VCaP (cell line): ENCODE data around the gene GRM7.

Experiments
- H3K27ac ChIP-seq: fragments of 450-650 bp; 2 replicates; pipeline ENCODE4 v1.5.1; 2017
- TF ChIP-seq, protein P1 (sequence below): fragments of 450-650 bp; conservative IDR thresholded peaks from 2 replicates; pipeline ENCODE4 v1.5.1; 2017; ENCODE audit warnings: mild to moderate bottlenecking, moderate library complexity

GRM7 gene

DNA sequence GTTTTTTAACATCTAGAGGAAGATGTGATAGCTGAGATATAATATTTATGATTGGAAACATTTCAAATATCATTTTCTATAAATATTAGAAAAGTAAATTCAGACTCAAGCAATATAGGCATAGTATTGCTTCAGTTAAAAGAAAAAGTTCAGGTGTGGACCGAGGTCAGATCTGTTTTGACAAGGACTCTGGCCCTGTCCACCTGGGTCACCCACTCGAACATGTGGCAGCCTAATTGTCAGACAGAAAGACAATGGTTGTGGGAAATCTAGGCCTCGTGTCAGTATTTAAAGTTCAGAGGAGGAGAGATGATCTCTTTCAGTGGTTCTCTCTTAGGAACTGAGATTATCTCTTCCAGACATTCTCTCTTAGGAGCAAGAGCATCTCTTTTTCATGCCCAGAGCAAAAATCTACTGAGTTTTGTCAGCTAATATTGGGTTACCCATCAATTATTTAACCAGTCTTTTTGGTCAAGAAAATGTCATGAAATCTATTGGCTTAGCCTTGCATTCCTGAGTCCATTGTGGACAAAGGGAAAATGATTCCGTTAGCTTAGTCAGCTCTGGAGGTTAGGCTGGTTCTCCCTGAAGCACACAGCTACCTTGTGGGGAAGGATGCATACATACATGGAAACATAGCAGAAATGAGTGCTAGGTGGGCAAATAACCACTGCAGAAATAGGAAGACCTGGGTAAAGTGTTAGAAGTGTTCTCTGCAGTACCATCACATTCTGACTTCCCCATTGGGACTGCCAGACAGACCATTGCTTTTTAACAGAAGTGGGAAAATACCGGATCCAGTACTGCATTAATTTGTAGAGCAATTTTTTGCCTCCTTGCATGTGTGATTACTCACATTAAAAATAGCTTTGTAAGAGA lies 343.3 kb downstream of the GRM7 start:
- TF ChIP-seq, protein P1, sequence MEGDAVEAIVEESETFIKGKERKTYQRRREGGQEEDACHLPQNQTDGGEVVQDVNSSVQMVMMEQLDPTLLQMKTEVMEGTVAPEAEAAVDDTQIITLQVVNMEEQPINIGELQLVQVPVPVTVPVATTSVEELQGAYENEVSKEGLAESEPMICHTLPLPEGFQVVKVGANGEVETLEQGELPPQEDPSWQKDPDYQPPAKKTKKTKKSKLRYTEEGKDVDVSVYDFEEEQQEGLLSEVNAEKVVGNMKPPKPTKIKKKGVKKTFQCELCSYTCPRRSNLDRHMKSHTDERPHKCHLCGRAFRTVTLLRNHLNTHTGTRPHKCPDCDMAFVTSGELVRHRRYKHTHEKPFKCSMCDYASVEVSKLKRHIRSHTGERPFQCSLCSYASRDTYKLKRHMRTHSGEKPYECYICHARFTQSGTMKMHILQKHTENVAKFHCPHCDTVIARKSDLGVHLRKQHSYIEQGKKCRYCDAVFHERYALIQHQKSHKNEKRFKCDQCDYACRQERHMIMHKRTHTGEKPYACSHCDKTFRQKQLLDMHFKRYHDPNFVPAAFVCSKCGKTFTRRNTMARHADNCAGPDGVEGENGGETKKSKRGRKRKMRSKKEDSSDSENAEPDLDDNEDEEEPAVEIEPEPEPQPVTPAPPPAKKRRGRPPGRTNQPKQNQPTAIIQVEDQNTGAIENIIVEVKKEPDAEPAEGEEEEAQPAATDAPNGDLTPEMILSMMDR, result no peak
- H3K27ac ChIP-seq, result no peak overlapping the region

DNA sequence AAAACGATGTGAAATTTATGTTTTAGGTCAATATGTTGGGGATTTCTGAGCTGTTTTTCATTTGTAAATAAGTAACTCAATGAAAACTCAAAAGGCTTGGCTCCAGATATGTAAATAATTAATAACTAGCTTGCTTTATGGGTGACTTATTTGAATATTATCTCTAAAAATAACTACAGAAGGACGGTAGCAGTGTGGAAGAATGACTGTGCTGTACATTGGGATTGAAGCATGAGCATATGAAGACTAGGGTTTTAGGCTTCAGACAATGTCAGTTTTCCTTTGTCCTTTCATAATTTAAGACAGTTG lies 343.9 kb downstream of the GRM7 start:
- TF ChIP-seq, protein P1, result no peak
- no peak overlapping the region for H3K27ac ChIP-seq

DNA sequence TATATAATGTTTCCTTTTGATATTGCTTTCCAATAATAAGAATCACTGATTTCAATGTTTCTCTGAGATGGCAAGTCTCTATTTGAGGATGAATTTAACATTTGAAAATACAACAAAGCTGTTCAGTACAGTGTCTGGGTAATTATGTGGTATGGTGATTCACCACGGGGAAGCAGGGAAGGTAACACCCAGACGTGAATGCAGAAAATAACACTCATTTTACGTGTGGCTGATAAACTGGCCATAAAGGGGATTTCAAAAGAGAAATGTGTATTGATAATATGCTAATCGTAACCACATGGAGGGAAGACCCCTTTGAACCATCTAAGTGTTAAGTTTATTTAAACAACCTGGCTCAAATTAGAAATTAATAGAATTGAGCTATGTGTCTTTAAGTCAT lies 344.6 kb downstream of the GRM7 start:
- TF ChIP-seq, protein P1, result no peak
- no peak overlapping the region for H3K27ac ChIP-seq

DNA sequence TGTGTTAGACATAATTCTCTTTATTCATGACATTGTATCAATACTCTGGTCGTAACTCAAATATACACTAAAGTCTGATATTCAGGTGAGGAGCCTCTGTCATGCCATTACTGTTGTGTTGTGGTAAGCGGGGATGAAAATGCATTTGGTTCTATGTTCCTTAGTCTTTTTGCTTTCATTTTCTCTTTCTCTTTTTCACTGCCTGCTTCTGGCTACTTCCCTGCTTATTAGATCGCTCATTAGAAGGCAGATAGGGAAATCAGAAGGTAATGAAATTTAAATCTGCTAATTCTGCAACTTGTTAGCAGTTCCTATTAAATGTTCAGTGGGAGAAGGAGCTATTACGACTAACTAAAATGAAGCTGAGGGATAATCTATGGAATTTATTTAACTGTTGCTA lies 345.0 kb downstream of the GRM7 start:
- no peak overlapping the region for H3K27ac ChIP-seq
- TF ChIP-seq, protein P1, result no peak

DNA sequence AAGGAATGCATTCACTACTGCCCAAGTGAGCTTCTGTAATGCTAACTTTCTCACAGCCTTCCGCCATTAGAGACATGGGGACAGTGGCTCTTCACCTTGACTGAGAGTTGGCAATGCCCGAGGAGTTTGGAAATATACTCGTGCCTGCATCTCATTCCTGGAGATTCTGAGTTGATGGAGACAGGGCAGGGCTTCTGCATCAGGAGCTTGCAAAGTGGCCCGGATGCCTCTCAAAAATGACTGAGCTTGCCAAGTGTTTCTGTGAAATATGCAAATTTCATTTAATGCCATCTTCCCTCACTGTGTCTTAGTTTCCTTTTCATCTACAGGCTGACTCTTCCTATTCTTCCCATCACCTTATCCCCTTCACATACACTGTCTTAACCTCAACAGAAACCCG lies 346.2 kb downstream of the GRM7 start:
- no peak overlapping the region for H3K27ac ChIP-seq
- TF ChIP-seq, protein P1, result no peak

DNA sequence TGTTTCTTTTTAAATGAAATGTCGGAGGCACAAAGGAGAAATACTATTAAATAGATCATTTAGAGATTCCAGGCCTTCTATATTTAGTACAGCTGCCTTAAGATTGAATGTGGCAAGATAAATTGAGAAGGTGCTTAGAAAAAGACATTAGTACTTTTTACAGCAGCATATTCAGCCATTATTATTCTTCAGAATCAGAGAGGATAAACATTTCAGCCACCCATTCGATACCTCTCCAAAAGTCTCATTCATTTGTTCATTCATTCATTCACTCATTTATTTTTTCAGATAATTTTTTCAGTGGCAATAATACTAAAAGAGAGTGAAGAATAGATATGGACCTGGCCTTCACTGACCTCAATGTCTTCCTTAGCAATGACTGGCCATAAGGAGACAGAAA lies 347.0 kb downstream of the GRM7 start:
- no peak overlapping the region for H3K27ac ChIP-seq
- TF ChIP-seq, protein P1, result no peak

DNA sequence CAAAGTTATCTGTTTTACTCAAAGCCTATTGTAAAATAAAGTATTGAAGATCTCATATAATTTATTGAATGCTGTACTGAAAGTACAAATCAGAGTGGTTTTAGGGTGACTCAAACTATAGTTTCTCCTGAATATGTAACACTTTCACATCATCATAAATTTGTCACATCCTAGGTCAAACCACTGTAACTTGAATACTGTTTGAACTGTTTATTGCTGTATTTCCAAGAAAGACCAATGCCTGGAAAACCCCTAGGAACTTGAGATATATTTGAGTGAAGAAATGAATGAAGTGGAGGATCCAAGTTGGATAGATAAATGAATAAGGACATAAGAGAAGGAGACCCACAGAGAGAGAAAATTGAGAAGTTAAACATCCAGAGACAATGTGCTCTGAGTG lies 348.2 kb downstream of the GRM7 start:
- TF ChIP-seq, protein P1, result no peak
- H3K27ac ChIP-seq, result no peak overlapping the region
